Fibroblast of the conjunctiva (primary cell): ENCODE results near the gene SNX14.
A peak's percentile ranks its signal among the peaks of the same experiment; 100 is the strongest.

Experiments used
- DNase-seq: peaks from one replicate; pipeline ENCODE4 v3.0.0-alpha.2; 2010; ENCODE audit warnings: low read depth

SNX14 gene

GRCh38 chr6:85462673-85463072 is 131.0 kb downstream of the SNX14 start:
- DNase-seq = no peak

GRCh38 chr6:85461798-85462170 is 131.9 kb downstream of the SNX14 start:
- DNase-seq = no peak

- DNase-seq = no peak
These were observed 132.5 kb downstream of the SNX14 start for GRCh38 chr6:85460921-85461797.

- no peak for DNase-seq
These were observed 133.3 kb downstream of the SNX14 start for GRCh38 chr6:85460154-85460920.

- DNase-seq = peak; percentile 67
These were observed 134.3 kb downstream of the SNX14 start for GRCh38 chr6:85459224-85459901.

GRCh38 chr6:85458782-85459181 is 134.9 kb downstream of the SNX14 start:
- no peak for DNase-seq

- no peak for DNase-seq
These were observed 135.5 kb downstream of the SNX14 start for GRCh38 chr6:85458184-85458583.

- DNase-seq = no peak
These were observed 136.9 kb downstream of the SNX14 start for GRCh38 chr6:85456782-85457181.
